ENCODE results near the gene OASL. TPM values are rescaled to one million over a fixed set of nuclear protein-coding genes. Genes with fewer than 3 reads are reported as not detected.
A peak's percentile ranks its signal among the peaks of the same experiment; 100 is the strongest.

OASL gene, protein sequence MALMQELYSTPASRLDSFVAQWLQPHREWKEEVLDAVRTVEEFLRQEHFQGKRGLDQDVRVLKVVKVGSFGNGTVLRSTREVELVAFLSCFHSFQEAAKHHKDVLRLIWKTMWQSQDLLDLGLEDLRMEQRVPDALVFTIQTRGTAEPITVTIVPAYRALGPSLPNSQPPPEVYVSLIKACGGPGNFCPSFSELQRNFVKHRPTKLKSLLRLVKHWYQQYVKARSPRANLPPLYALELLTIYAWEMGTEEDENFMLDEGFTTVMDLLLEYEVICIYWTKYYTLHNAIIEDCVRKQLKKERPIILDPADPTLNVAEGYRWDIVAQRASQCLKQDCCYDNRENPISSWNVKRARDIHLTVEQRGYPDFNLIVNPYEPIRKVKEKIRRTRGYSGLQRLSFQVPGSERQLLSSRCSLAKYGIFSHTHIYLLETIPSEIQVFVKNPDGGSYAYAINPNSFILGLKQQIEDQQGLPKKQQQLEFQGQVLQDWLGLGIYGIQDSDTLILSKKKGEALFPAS
- total RNA-seq (1 to 10 TPM; 2.9 to 4.8 (median 3.7) TPM), polyA plus RNA-seq (1 to 10 TPM; 1.9 to 2.9 (median 2.4) TPM)
- long read RNA-seq, donor 1, result 0 reads
- long read RNA-seq, donor 2, result 0 reads

DNA sequence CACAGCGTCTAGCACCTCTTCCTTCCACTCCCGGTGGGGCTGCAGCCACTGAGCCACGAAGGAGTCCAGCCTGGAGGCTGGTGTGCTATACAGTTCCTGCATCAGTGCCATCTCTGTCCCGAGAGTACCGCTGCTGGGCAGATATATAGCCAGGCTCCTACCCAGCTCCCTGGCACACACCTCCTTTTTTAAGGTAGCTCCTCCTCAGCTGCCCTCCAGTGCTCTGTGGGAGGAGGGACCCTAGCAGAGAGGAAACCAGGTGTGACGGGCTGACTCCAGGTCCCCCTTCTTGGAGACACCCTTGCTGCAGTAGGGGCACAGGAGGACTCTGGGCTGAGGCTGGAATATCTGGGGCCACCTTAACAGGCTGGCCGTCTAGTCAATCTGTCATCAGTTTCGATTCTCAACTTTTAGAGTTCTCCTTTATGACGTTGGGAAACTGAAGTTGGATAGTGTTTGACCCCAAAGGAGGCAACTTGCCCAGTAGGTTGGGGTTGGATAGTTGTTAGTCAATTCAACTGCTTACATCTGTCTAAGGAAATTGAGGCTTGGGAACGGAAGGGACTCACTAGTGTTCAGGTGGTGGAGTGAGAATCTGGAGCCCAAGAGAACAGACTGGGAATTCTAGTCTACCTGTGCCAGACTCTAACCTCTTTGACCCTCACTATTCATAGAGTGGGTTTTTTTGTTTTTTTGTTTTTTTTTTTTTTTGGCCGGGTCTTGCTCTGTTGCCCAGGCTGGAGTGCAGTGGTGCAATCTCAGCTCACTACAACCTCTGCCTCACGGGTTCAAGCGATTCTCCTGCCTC lies at the start of gene OASL:
Gene OASL, minus strand, starts transcription at position 386 of the 808 bp plus-strand sequence. Its CDS starts 275 bp downstream, at position 111.
- Histone ChIP-seq H3K4me3 (peak within 1 kb of the TSS; percentile 32 to 79 (median 53)), H3K9me3 (no peaks in the 10 kb centered on the region), H3K27ac (peak within 1 kb of the TSS; percentile 13 to 87 (median 68)), H3K27me3 (replicated peaks in 1 of 7) (peaks cover 0 to 10% (median 0%) of the 10 kb centered on the region in 7 donors), H3K36me3 (no peaks in the 10 kb centered on the region), H3K4me1 (peaks cover 7 to 59% (median 48%) of the 10 kb centered on the region in 6 donors)
- intact Hi-C loops (cut with DNase I; ENCODE audit: low total_unique reads), result no loop called here
- 20 to 21% (median 21%) methylated on average over 13 of the region's 13 CpGs for WGBS, 5 donors
- peak; percentile 79 for DNase-seq
- TF ChIP-seq POLR2A (IDR thresholded peaks at IDR 0.05) (peak in 1 of 3 donors; percentile 55), POLR2AphosphoS5 (IDR thresholded peaks at IDR 0.05) (peak; percentile 67 to 86 (median 80))
- TF ChIP-seq, protein P1, sequence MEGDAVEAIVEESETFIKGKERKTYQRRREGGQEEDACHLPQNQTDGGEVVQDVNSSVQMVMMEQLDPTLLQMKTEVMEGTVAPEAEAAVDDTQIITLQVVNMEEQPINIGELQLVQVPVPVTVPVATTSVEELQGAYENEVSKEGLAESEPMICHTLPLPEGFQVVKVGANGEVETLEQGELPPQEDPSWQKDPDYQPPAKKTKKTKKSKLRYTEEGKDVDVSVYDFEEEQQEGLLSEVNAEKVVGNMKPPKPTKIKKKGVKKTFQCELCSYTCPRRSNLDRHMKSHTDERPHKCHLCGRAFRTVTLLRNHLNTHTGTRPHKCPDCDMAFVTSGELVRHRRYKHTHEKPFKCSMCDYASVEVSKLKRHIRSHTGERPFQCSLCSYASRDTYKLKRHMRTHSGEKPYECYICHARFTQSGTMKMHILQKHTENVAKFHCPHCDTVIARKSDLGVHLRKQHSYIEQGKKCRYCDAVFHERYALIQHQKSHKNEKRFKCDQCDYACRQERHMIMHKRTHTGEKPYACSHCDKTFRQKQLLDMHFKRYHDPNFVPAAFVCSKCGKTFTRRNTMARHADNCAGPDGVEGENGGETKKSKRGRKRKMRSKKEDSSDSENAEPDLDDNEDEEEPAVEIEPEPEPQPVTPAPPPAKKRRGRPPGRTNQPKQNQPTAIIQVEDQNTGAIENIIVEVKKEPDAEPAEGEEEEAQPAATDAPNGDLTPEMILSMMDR (IDR thresholded peaks at IDR 0.05 in 8 of 11, conservative IDR thresholded peaks at IDR 0.05 in 3 of 11), result no peak

DNA sequence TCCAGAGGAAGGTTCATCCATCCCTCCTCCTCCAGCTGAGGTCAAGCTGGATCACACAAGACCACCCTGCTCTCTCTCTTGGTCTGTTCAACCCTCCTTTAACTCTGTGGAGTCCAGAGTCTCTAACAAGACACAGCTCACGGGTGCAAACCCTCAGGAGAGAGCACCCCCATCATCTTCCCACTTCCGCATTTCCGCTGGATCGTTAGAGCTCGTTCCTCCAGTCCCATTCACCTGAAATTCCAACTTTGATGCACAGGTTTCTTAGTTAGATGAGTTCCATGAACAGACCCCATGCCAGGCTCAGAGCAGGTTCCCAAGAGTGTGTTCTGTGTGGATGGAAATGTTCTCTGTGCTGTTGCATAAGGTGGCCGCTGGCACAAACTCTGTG lies 49.1 kb upstream of the OASL start:
- 90 to 98% (median 93%) methylated on average over 6 of the region's 6 CpGs for WGBS, 5 donors
- Histone ChIP-seq H3K4me1 (peaks cover 0 to 50% (median 24%) of the 10 kb centered on the region in 6 donors), H3K36me3 (no peaks in the 10 kb centered on the region), H3K27ac (no peak overlapping the region), H3K27me3 (replicated peaks in 1 of 7) (no peaks in the 10 kb centered on the region), H3K9me3 (no peaks in the 10 kb centered on the region), H3K4me3 (no peak overlapping the region)
- intact Hi-C loops (cut with DNase I; ENCODE audit: low total_unique reads), result no loop called here
- DNase-seq, result no peak
- TF ChIP-seq POLR2A (IDR thresholded peaks at IDR 0.05), result no peak
- TF ChIP-seq, protein P1 (IDR thresholded peaks at IDR 0.05 in 8 of 11, conservative IDR thresholded peaks at IDR 0.05 in 3 of 11), result no peak
- TF ChIP-seq POLR2AphosphoS5 (IDR thresholded peaks at IDR 0.05), result no peak

DNA sequence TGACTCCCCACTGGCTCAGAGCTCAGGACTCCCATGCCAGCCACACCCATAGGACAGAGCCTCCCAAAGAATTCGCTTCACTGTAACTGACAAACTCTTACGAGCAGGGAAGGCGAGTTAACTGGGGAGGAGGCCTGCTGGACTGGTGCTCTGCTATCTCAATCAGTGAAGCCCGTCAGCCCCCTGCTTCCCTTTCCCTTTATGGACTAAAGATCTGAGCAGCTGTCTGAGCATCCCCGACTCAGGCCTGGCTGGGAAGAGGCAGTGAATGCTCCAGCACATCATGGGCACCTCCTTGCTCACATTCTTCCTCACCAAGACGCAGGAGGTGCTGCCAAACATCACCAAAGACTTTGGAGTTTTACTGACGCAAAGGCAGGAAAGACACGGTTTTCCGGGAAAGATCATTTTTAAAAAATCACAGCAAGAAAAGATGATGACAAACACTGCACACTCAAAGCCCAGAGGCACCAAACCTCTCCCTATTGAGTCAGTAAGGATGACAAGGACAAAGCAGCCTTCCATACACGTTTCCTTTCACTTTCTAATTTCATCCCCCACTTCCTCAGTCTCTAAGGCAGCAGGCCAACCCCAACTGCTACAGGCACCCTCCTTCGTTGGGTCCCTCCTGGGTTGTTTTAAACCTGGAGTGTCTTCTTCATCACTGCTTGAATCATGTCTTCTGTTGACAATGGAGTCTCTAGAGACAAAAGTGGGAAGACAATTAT lies 48.6 kb upstream of the OASL start:
- peak overlapping the region in 1 of 8 donors; percentile 26 for H3K27ac ChIP-seq
- TF ChIP-seq POLR2AphosphoS5 (IDR thresholded peaks at IDR 0.05) (no peak), POLR2A (IDR thresholded peaks at IDR 0.05) (no peak)
- TF ChIP-seq, protein P1 (IDR thresholded peaks at IDR 0.05 in 8 of 11, conservative IDR thresholded peaks at IDR 0.05 in 3 of 11), result no peak
- peaks cover 0 to 45% (median 22%) of the 10 kb centered on the region in 6 donors for H3K4me1 ChIP-seq
- 60 to 71% (median 66%) methylated on average over 11 of the region's 11 CpGs for WGBS, 5 donors
- no peak overlapping the region for H3K4me3 ChIP-seq
- no peaks in the 10 kb centered on the region for H3K27me3 ChIP-seq (replicated peaks in 1 of 7)
- no peaks in the 10 kb centered on the region for H3K9me3 ChIP-seq
- DNase-seq, result no peak
- H3K36me3 ChIP-seq, result no peaks in the 10 kb centered on the region
- intact Hi-C loops (cut with DNase I; ENCODE audit: low total_unique reads), result no loop called here

Data from spleen (tissue), 13 donors.